ENCODE data around the gene MMP11.

DNA sequence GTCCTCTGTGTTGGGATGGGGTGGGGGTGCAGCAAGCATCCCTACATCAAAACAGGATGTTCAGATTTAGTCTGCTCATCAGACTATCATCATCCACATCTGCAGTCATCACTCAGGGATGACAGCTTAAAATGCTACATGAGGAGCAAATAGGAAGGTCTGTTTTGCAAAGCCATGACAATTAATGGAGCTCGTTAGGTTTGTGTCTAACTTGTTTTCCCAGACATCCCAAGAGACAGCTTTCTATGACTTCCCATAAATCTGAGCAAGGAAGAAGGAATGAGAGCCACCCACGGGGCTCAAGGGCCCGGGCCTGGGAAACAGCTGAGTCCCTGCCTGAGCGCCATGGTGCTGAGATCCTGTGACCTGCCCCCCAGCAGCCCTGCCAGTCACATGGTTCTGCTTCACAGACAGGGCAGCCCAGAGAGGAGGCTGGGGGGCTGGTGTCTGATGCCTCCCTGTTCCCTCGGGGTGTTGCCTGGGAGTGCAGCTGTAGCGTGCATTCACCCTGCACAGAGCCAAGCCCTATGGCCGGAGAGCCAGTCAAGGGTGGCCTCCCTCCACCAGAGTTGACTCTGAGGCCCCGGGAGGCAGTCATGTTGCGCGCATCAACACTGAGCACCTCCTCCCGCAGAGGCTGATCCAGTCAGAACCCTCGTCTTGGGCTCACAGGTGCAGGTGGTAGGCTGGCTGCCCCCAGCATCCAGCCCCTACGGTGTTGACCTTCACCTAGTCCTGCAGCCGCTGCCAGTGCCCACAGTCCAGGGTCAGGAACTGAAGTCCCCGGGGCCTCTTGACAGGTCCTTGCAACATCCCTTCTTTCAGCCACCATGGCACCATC is 54.1 kb downstream of the MMP11 start:
- TF ChIP-seq, protein P1, sequence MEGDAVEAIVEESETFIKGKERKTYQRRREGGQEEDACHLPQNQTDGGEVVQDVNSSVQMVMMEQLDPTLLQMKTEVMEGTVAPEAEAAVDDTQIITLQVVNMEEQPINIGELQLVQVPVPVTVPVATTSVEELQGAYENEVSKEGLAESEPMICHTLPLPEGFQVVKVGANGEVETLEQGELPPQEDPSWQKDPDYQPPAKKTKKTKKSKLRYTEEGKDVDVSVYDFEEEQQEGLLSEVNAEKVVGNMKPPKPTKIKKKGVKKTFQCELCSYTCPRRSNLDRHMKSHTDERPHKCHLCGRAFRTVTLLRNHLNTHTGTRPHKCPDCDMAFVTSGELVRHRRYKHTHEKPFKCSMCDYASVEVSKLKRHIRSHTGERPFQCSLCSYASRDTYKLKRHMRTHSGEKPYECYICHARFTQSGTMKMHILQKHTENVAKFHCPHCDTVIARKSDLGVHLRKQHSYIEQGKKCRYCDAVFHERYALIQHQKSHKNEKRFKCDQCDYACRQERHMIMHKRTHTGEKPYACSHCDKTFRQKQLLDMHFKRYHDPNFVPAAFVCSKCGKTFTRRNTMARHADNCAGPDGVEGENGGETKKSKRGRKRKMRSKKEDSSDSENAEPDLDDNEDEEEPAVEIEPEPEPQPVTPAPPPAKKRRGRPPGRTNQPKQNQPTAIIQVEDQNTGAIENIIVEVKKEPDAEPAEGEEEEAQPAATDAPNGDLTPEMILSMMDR (IDR thresholded peaks at IDR 0.05; ENCODE audit: poor library complexity, severe bottlenecking): no peak
- TF ChIP-seq SMC3 (conservative IDR thresholded peaks at IDR 0.05; ENCODE audit: poor library complexity) (no peak), TAF1 (IDR thresholded peaks at IDR 0.05; ENCODE audit: low read depth) (no peak), EZH2 (IDR thresholded peaks at IDR 0.05; ENCODE audit: borderline replicate concordance, insufficient read depth, low read length, poor library complexity, severe bottlenecking) (no peak), EP300 (conservative IDR thresholded peaks at IDR 0.05; ENCODE audit: poor library complexity, severe bottlenecking) (no peak)
- TF ChIP-seq, protein P2, sequence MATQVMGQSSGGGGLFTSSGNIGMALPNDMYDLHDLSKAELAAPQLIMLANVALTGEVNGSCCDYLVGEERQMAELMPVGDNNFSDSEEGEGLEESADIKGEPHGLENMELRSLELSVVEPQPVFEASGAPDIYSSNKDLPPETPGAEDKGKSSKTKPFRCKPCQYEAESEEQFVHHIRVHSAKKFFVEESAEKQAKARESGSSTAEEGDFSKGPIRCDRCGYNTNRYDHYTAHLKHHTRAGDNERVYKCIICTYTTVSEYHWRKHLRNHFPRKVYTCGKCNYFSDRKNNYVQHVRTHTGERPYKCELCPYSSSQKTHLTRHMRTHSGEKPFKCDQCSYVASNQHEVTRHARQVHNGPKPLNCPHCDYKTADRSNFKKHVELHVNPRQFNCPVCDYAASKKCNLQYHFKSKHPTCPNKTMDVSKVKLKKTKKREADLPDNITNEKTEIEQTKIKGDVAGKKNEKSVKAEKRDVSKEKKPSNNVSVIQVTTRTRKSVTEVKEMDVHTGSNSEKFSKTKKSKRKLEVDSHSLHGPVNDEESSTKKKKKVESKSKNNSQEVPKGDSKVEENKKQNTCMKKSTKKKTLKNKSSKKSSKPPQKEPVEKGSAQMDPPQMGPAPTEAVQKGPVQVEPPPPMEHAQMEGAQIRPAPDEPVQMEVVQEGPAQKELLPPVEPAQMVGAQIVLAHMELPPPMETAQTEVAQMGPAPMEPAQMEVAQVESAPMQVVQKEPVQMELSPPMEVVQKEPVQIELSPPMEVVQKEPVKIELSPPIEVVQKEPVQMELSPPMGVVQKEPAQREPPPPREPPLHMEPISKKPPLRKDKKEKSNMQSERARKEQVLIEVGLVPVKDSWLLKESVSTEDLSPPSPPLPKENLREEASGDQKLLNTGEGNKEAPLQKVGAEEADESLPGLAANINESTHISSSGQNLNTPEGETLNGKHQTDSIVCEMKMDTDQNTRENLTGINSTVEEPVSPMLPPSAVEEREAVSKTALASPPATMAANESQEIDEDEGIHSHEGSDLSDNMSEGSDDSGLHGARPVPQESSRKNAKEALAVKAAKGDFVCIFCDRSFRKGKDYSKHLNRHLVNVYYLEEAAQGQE (IDR thresholded peaks at IDR 0.05; ENCODE audit: borderline replicate concordance): no peak

Data from neural cell (in vitro differentiated cells).